LNCaP clone FGC (cell line): ENCODE results near the gene C6orf89.
"Not testable (repeated sequence)": the region's sequence is repeated elsewhere in the genome, so short reads cannot be mapped to it uniquely, and the experiment has no call there.

ENCODE experiments used
- DNase-seq: peaks from one replicate; pipeline ENCODE4 v3.0.0-alpha.2; 2011; ENCODE audit warnings: low read depth
- H3K4me3 ChIP-seq: 2 replicates; pipeline ENCODE4 v1.5.1; 2011; ENCODE audit warnings: mild to moderate bottlenecking, low read depth, low read length, control low read depth
- TF ChIP-seq, protein P1 (sequence below): IDR thresholded peaks from 2 replicates; pipeline ENCODE4 v1.5.1; 2012; ENCODE audit warnings: mild to moderate bottlenecking; ENCODE audit not compliant: control insufficient read depth, insufficient read depth; ENCODE audit errors: extremely low read depth

C6orf89 gene

DNA sequence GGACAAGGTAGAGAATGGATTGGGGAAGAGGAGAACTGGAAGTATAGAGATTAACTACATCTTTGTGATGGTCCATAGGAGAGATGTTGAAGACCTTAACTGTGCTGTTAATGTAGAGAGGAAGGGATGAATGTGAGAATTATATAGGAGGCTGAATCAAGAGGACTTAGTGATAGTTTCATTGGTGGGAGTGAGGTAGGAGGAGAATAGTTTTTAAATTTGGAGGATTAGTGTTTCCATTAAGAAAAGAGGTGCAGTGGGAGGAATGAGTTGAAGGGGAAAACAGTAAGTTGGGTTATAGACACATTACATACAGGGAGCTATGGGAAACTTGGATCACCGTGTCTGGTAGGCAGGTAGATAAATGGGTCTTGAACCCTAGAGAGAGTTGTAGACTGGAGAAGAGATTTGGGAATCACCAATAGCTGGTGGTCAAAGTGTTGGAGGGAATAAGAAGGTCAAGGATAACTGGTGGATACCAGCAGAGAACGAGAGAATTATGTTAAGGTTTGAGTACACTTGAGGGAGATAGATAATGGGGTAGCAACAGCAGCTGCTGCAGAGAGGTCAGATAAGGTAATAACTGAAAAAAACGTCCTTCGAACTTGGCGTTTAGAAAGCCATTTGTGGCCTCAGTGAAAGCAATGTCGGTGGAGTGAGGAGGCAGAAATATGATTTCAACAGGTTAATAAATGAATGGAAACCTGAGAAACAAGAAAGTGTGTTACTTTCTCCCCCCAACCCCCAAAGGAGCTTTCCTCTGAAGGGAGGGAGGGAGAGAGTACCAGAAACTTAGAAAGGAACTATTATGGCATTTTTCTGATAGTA lies 3.1 kb downstream of the C6orf89 start:
- no peak overlapping the region for H3K4me3 ChIP-seq
- TF ChIP-seq, protein P1, sequence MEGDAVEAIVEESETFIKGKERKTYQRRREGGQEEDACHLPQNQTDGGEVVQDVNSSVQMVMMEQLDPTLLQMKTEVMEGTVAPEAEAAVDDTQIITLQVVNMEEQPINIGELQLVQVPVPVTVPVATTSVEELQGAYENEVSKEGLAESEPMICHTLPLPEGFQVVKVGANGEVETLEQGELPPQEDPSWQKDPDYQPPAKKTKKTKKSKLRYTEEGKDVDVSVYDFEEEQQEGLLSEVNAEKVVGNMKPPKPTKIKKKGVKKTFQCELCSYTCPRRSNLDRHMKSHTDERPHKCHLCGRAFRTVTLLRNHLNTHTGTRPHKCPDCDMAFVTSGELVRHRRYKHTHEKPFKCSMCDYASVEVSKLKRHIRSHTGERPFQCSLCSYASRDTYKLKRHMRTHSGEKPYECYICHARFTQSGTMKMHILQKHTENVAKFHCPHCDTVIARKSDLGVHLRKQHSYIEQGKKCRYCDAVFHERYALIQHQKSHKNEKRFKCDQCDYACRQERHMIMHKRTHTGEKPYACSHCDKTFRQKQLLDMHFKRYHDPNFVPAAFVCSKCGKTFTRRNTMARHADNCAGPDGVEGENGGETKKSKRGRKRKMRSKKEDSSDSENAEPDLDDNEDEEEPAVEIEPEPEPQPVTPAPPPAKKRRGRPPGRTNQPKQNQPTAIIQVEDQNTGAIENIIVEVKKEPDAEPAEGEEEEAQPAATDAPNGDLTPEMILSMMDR, result no peak
- DNase-seq, result no peak

DNA sequence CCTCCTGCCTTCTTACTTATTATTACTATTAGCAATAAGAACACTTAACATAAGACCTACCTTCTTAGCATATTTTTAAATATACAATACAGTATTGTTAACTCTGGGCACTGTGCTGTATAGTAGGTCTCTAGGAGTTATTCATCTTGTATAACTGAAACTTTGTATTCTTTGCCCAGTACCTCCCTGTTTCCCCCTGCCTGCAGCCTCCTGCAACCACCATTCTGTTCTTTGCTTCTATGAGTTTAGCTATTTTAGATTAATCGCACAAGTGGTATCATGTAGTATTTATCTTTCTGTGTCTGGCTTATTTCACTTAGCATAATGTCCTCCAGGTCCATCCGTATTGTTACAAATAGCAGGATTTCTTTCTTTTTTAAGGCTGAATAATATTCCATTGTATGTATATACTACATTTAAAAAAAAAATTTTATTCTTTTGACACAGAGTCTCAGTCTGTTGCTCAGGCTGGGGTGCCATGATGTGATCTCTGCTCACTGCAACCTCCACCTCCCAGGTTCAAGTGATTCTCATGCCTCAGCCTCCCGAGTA lies 4.4 kb downstream of the C6orf89 start:
- no peak for DNase-seq
- H3K4me3 ChIP-seq, result no peak overlapping the region
- TF ChIP-seq, protein P1, result no peak

DNA sequence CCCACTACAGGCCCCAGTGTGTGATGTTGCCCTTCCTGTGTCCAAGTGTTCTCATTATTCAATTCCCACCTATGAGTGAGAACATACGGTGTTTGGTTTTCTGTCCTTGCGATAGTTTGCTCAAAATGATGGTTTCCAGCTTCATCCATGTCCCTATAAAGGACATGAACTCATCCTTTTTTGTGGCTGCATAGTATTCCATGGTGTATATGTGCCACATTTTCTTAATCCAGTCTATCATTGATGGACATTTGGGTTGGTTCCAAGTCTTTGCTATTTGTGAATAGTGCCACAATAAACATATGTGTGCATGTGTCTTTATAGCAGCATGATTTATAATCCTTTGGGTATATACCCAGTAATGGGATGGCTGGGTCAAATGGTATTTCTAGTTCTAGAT lies 5.4 kb downstream of the C6orf89 start:
- H3K4me3 ChIP-seq, DNase-seq: not testable (repeated sequence)

GRCh38 chr6:36893976-36894932 lies 8.5 kb downstream of the C6orf89 start:
- H3K4me3 ChIP-seq, result no peak overlapping the region
- TF ChIP-seq, protein P1, result no peak
- no peak for DNase-seq

GRCh38 chr6:36897609-36898008 lies 11.9 kb downstream of the C6orf89 start:
- no peak for DNase-seq
- no peak overlapping the region for H3K4me3 ChIP-seq
- TF ChIP-seq, protein P1, result peak; percentile 39

DNA sequence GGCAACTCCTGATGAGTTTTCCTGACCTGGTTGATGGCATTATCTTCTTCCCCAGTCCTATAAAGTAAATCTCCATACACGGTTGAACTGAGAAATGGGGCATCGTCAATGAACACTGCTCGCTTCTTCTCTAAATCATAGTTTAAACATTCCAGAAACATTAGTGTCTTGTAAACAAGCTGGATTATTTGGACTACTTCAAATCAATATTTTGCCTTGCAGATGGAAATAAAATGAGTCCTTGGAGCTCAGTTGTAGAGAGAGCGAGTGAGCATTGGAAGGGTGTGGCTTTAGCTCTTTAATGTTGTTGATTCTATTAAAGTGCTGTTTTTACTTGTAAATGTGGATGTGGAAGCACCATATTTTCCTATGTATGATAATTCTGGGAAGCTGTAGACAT lies 18.4 kb downstream of the C6orf89 start:
- TF ChIP-seq, protein P1, result no peak
- no peak overlapping the region for H3K4me3 ChIP-seq

GRCh38 chr6:36904851-36905393 lies 19.2 kb downstream of the C6orf89 start:
- H3K4me3 ChIP-seq, result no peak overlapping the region
- no peak for DNase-seq
- TF ChIP-seq, protein P1, result no peak

More for the DNA sequence above, 18.4 kb downstream of the C6orf89 start:
- no peak for DNase-seq
